OCI-LY7 (cell line): ENCODE results near the gene RFFL. TPM values are rescaled to one million over a fixed set of nuclear protein-coding genes. Genes with fewer than 3 reads are reported as not detected.

Experiments
- BruUV-seq: library from RNA; stranded (reverse); fragments of 400-500 nt; replicated peaks from 2 replicates; lab custom pipeline; 2021; lab: Mats Ljungman, UMichigan
- CTCF ChIA-PET: fragments of 300-600 bp; sonication (Branson Sonifier 250); formaldehyde crosslinking; loops from one replicate; lab custom pipeline; 2022; ENCODE audit warnings: antibody characterized with exemption; ENCODE audit not compliant: unreplicated experiment; lab: Charles Lee
- POLR2A ChIA-PET: fragments of 300-600 bp; sonication (Branson Sonifier 250); formaldehyde crosslinking; loops from one replicate; lab custom pipeline; 2022; ENCODE audit warnings: antibody characterized with exemption; lab: Charles Lee
- DNase-seq: peaks from one replicate; pipeline ENCODE4 v3.0.0-alpha.2; 2015; ENCODE audit warnings: low spot score
- H2AFZ ChIP-seq: fragments of 200-600 bp; sonication (generic), shearing (Covaris generic); 2 replicates; pipeline ENCODE4 v1.6.1; 2014; ENCODE audit warnings: mild to moderate bottlenecking, antibody characterized with exemption, low read length, moderate library complexity
- H3K27ac ChIP-seq: fragments of 200-600 bp; sonication (generic); 2 replicates; pipeline ENCODE4 v1.5.1; 2014; ENCODE audit warnings: mixed run types, low read depth, mild to moderate bottlenecking, moderate library complexity, low read length, inconsistent platforms; ENCODE audit not compliant: poor library complexity, severe bottlenecking
- H3K36me3 ChIP-seq: fragments of 200-600 bp; sonication (generic); 2 replicates; pipeline ENCODE4 v1.6.1; 2014; ENCODE audit warnings: mild to moderate bottlenecking, antibody characterized with exemption, low read length, moderate library complexity, mixed read lengths; ENCODE audit not compliant: insufficient read depth
- H3K4me1 ChIP-seq: fragments of 200-600 bp; sonication (generic); 2 replicates; pipeline ENCODE4 v1.5.1; 2014; ENCODE audit warnings: mild to moderate bottlenecking, low read length; ENCODE audit not compliant: insufficient read depth, poor library complexity, severe bottlenecking
- H3K4me2 ChIP-seq: fragments of 200-600 bp; sonication (generic); 2 replicates; pipeline ENCODE4 v1.6.1; 2014; ENCODE audit warnings: mild to moderate bottlenecking, low read length
- H3K4me3 ChIP-seq: fragments of 200-600 bp; sonication (generic); 2 replicates; pipeline ENCODE4 v1.5.1; 2014; ENCODE audit warnings: mild to moderate bottlenecking, low read depth, low read length; ENCODE audit not compliant: poor library complexity, severe bottlenecking
- H3K79me2 ChIP-seq: fragments of 200-600 bp; sonication (generic); 2 replicates; pipeline ENCODE4 v1.6.1; 2016; ENCODE audit warnings: low read depth, mild to moderate bottlenecking, low read length, moderate library complexity, mixed read lengths; ENCODE audit not compliant: insufficient read depth
- H3K9me2 ChIP-seq: fragments of 200-600 bp; sonication (generic); 2 replicates; pipeline ENCODE4 v1.6.1; 2016; ENCODE audit warnings: mild to moderate bottlenecking, low read length, mixed read lengths; ENCODE audit not compliant: insufficient read depth
- H3K9me3 ChIP-seq: fragments of 200-600 bp; sonication (generic); 2 replicates; pipeline ENCODE4 v1.6.1; 2014; ENCODE audit warnings: mild to moderate bottlenecking, mixed run types, low read length, mixed read lengths
- H4K20me1 ChIP-seq: fragments of 200-600 bp; sonication (generic); 2 replicates; pipeline ENCODE4 v1.6.1; 2014; ENCODE audit warnings: mild to moderate bottlenecking, antibody characterized with exemption, low read length, moderate library complexity, mixed read lengths; ENCODE audit not compliant: insufficient read depth
- EZH2phosphoT487 ChIP-seq: fragments of 200-600 bp; sonication (generic); IDR thresholded peaks from 2 replicates; pipeline ENCODE4 v1.6.1; 2018; ENCODE audit warnings: low read depth, borderline replicate concordance, mild to moderate bottlenecking, mixed run types, antibody characterized with exemption, low read length, moderate library complexity, mixed read lengths
- intact Hi-C: fragments of 100-400 bp; cut with micrococcal nuclease; formaldehyde crosslinking; loops from one replicate; pipeline ENCODE4 v1.10.0; 2022; ENCODE audit not compliant: unreplicated experiment
- total RNA-seq, 2 experiments: library from RNA; depleted of rRNA in 1 of 2; stranded (reverse); fragments of >200 nt in 1 of 2; shearing (Covaris generic) in 1 of 2; gene quantifications; 2 replicates each; pipeline ENCODE4 v1.2.3, GENCODE V29; 2014 to 2022
- TF ChIP-seq, protein P1 (sequence below): fragments of 200-600 bp; sonication (generic); conservative IDR thresholded peaks from 2 replicates; pipeline ENCODE4 v1.5.1; 2014; ENCODE audit warnings: mild to moderate bottlenecking, antibody characterized with exemption, low read length, moderate library complexity, mixed read lengths

The RFFL gene
- total RNA-seq, 2 experiments from 2014 or later = 15.6 to 16.1 TPM

DNA sequence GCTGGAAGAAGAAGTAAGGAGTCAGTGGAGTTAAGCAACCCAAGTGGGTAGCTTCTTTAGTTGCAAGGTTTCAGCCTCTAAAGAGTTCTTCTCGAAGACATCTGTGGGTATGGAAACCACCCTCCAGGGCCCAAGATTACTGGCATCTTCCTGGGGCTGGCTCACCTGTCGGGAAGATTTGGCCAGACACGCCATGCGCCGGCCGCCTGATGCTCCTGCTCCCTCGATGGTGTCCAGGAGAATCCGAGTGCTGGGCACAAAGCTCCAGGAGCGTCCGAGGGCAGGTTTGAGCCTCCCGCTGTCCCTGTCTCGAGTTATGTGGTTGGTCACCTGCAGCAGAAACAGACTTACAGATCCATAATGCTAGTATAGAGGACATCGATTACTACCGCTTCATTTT is 37.5 kb upstream of the RFFL start:
- H4K20me1 ChIP-seq = no peaks in the 10 kb centered on the region
- no peaks in the 10 kb centered on the region for H3K79me2 ChIP-seq
- no peak overlapping the region for H3K4me3 ChIP-seq
- no peaks in the 10 kb centered on the region for H3K9me3 ChIP-seq
- H3K9me2 ChIP-seq = no peaks in the 10 kb centered on the region
- ChIA-PET CTCF (no interaction called here), POLR2A (no interaction called here)
- no peak overlapping the region for H3K4me2 ChIP-seq
- no peak for DNase-seq
- peaks cover 78% of the 10 kb centered on the region for H3K36me3 ChIP-seq
- H3K27ac ChIP-seq = no peak overlapping the region
- BruUV-seq = no TSS peak
- intact Hi-C loops = no loop called here
- TF ChIP-seq, protein P1, sequence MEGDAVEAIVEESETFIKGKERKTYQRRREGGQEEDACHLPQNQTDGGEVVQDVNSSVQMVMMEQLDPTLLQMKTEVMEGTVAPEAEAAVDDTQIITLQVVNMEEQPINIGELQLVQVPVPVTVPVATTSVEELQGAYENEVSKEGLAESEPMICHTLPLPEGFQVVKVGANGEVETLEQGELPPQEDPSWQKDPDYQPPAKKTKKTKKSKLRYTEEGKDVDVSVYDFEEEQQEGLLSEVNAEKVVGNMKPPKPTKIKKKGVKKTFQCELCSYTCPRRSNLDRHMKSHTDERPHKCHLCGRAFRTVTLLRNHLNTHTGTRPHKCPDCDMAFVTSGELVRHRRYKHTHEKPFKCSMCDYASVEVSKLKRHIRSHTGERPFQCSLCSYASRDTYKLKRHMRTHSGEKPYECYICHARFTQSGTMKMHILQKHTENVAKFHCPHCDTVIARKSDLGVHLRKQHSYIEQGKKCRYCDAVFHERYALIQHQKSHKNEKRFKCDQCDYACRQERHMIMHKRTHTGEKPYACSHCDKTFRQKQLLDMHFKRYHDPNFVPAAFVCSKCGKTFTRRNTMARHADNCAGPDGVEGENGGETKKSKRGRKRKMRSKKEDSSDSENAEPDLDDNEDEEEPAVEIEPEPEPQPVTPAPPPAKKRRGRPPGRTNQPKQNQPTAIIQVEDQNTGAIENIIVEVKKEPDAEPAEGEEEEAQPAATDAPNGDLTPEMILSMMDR = no peak
- no peak for TF ChIP-seq EZH2phosphoT487
- no peaks in the 10 kb centered on the region for H3K4me1 ChIP-seq
- H2AFZ ChIP-seq = no peak overlapping the region

DNA sequence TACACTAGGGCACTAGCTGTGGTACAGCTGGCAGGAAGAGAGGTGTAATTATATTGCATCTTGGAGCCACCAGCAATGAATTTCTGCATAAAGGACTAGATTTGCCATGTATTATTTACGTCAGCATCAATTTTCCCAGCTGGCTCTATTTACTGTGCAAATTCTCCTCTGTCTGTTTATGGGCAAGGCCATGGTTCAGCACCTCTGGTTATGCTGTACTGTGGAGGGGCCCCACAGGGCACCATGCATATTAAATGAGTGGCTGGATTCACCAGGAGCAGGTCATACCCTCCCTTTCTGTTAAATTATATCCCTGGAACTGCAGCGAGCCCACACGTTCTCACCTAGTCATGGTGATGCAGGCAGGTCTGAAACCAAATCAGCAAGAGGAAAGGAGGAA is 36.4 kb upstream of the RFFL start:
- intact Hi-C loops = no loop called here
- POLR2A ChIA-PET = interaction anchor here (0.6 kb wide), 1 partner anchor 409 kb away, joined by 4 read pairs; no protein-coding TSS in a partner anchor
- H4K20me1 ChIP-seq = no peaks in the 10 kb centered on the region
- BruUV-seq = no TSS peak
- no peaks in the 10 kb centered on the region for H3K79me2 ChIP-seq
- no peak for TF ChIP-seq EZH2phosphoT487
- TF ChIP-seq, protein P1 = no peak
- H3K4me1 ChIP-seq = no peaks in the 10 kb centered on the region
- no peak for DNase-seq
- no peaks in the 10 kb centered on the region for H3K9me3 ChIP-seq
- H3K9me2 ChIP-seq = no peaks in the 10 kb centered on the region
- no peak overlapping the region for H3K4me2 ChIP-seq
- no peak overlapping the region for H3K27ac ChIP-seq
- H3K4me3 ChIP-seq = no peak overlapping the region
- H2AFZ ChIP-seq = no peak overlapping the region
- CTCF ChIA-PET = no interaction called here
- H3K36me3 ChIP-seq = peaks cover 67% of the 10 kb centered on the region

DNA sequence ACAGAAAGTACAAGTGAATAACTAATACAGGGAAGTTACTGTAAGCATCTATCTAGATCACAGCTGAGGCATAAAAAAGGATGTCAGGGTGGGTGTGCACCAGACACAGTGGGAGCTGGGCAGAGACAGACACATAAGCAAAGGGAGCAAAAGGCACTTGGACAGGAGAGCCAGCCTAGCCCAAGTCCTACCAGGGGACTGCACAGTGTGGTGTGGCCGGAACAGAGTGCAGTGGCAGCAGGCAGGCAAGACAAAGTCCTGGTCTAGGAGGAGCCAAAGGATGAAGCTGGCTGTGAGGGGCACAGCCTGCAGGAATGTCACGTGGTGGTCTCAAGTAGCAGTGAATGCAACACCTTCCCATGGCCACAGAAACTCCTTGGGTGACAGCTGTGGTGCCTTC is 34.3 kb upstream of the RFFL start:
- CTCF ChIA-PET = no interaction called here
- TF ChIP-seq, protein P1 = no peak
- TF ChIP-seq EZH2phosphoT487 = no peak

More for the DNA sequence above, 34.3 kb upstream of the RFFL start:
- no peaks in the 10 kb centered on the region for H3K4me1 ChIP-seq
- no TSS peak for BruUV-seq
- no peak overlapping the region for H3K4me2 ChIP-seq
- DNase-seq = no peak
- H3K9me3 ChIP-seq = no peaks in the 10 kb centered on the region
- H4K20me1 ChIP-seq = no peaks in the 10 kb centered on the region
- POLR2A ChIA-PET = no interaction called here
- intact Hi-C loops = no loop called here
- H3K27ac ChIP-seq = no peak overlapping the region
- H2AFZ ChIP-seq = no peak overlapping the region
- H3K79me2 ChIP-seq = no peaks in the 10 kb centered on the region
- H3K4me3 ChIP-seq = no peak overlapping the region
- H3K36me3 ChIP-seq = peaks cover 50% of the 10 kb centered on the region
- no peaks in the 10 kb centered on the region for H3K9me2 ChIP-seq
